Measurements from ENCODE around the gene CYTH4. TPM values are rescaled to one million over a fixed set of nuclear protein-coding genes. Genes with fewer than 3 reads are reported as not detected.

The CYTH4 gene
- total RNA-seq, 4 donors from 2014 or later, result 5.1 to 27.3 (median 9.4) TPM

GRCh38 chr22:37293172-37293571, 10.9 kb downstream of the CYTH4 start:
- H3K36me3 ChIP-seq, result no peaks in the 10 kb centered on the region
- intact Hi-C loops (cut with DNase I), result no loop called here
- H3K27ac ChIP-seq (replicated peaks in 1 of 4), result no peak overlapping the region
- 97% methylated on average over 3 of the region's 3 CpGs for WGBS
- TF ChIP-seq EP300 (IDR thresholded peaks at IDR 0.05), result no peak
- TF ChIP-seq POLR2AphosphoS5 (IDR thresholded peaks at IDR 0.05), result no peak
- TF ChIP-seq POLR2A (IDR thresholded peaks at IDR 0.05; ENCODE audit: low read depth), result no peak
- no peak for TF ChIP-seq CTCF (IDR thresholded peaks at IDR 0.05)
- peaks cover 0 to 65% (median 0%) of the 10 kb centered on the region in 4 donors for H3K27me3 ChIP-seq
- H3K9me3 ChIP-seq, result no peaks in the 10 kb centered on the region
- H3K4me1 ChIP-seq, result peaks cover 0 to 6% (median 0%) of the 10 kb centered on the region in 4 donors
- DNase-seq (ENCODE audit: extremely low spot score), result no peak
- H3K4me3 ChIP-seq, result no peak overlapping the region

GRCh38 chr22:37294747-37295146, 12.4 kb downstream of the CYTH4 start:
- no peak overlapping the region for H3K4me3 ChIP-seq
- no peaks in the 10 kb centered on the region for H3K36me3 ChIP-seq
- no peak overlapping the region for H3K27ac ChIP-seq (replicated peaks in 1 of 4)
- no peak for DNase-seq (ENCODE audit: extremely low spot score)
- TF ChIP-seq EP300 (IDR thresholded peaks at IDR 0.05) (no peak), POLR2A (IDR thresholded peaks at IDR 0.05; ENCODE audit: low read depth) (no peak), POLR2AphosphoS5 (IDR thresholded peaks at IDR 0.05) (no peak)
- H3K9me3 ChIP-seq, result no peaks in the 10 kb centered on the region
- WGBS, result 79% methylated on average over 6 of the region's 9 CpGs
- H3K27me3 ChIP-seq, result peaks cover 0 to 49% (median 0%) of the 10 kb centered on the region in 4 donors
- intact Hi-C loops (cut with DNase I), result no loop called here
- H3K4me1 ChIP-seq, result peaks cover 0 to 6% (median 0%) of the 10 kb centered on the region in 4 donors

- no peak overlapping the region for H3K27ac ChIP-seq (replicated peaks in 1 of 4)
- H3K9me3 ChIP-seq, result no peaks in the 10 kb centered on the region
- intact Hi-C loops (cut with DNase I), result no loop called here
- no peak for TF ChIP-seq CTCF (IDR thresholded peaks at IDR 0.05)
- TF ChIP-seq POLR2AphosphoS5 (IDR thresholded peaks at IDR 0.05), result no peak
- H3K4me3 ChIP-seq, result no peak overlapping the region
- H3K4me1 ChIP-seq, result peaks cover 0 to 6% (median 0%) of the 10 kb centered on the region in 4 donors
- WGBS, result 80% methylated on average over 18 of the region's 18 CpGs
- peaks cover 0 to 50% (median 0%) of the 10 kb centered on the region in 4 donors for H3K27me3 ChIP-seq
- DNase-seq (ENCODE audit: extremely low spot score), result no peak
- H3K36me3 ChIP-seq, result no peaks in the 10 kb centered on the region
Measured at GRCh38 chr22:37295213-37295886, 13.0 kb downstream of the CYTH4 start.

GRCh38 chr22:37295946-37296345, 13.6 kb downstream of the CYTH4 start:
- DNase-seq (ENCODE audit: extremely low spot score), result no peak
- no peak for TF ChIP-seq POLR2AphosphoS5 (IDR thresholded peaks at IDR 0.05)
- no peak for TF ChIP-seq CTCF (IDR thresholded peaks at IDR 0.05)
- no peak for TF ChIP-seq POLR2A (IDR thresholded peaks at IDR 0.05; ENCODE audit: low read depth)
- TF ChIP-seq EP300 (IDR thresholded peaks at IDR 0.05), result no peak
- WGBS, result 98% methylated on average over 7 of the region's 11 CpGs
- Histone ChIP-seq H3K4me3 (no peak overlapping the region), H3K9me3 (no peaks in the 10 kb centered on the region), H3K27ac (replicated peaks in 1 of 4) (no peak overlapping the region), H3K27me3 (peaks cover 0 to 56% (median 0%) of the 10 kb centered on the region in 4 donors), H3K4me1 (no peaks in the 10 kb centered on the region), H3K36me3 (no peaks in the 10 kb centered on the region)
- intact Hi-C loops (cut with DNase I), result no loop called here

- Histone ChIP-seq H3K36me3 (no peaks in the 10 kb centered on the region), H3K27me3 (peaks cover 0 to 51% (median 0%) of the 10 kb centered on the region in 4 donors), H3K27ac (replicated peaks in 1 of 4) (no peak overlapping the region), H3K4me3 (no peak overlapping the region), H3K9me3 (no peaks in the 10 kb centered on the region), H3K4me1 (no peaks in the 10 kb centered on the region)
- 81% methylated on average over 16 of the region's 17 CpGs for WGBS
- DNase-seq (ENCODE audit: extremely low spot score), result no peak
- intact Hi-C loops (cut with DNase I), result no loop called here
- no peak for TF ChIP-seq CTCF (IDR thresholded peaks at IDR 0.05)
- no peak for TF ChIP-seq POLR2AphosphoS5 (IDR thresholded peaks at IDR 0.05)
- TF ChIP-seq POLR2A (IDR thresholded peaks at IDR 0.05; ENCODE audit: low read depth), result no peak
- no peak for TF ChIP-seq EP300 (IDR thresholded peaks at IDR 0.05)
Measured at GRCh38 chr22:37298748-37299495, 16.6 kb downstream of the CYTH4 start.
